ENCODE data around the gene TNS3. TPM values are rescaled to one million over a fixed set of nuclear protein-coding genes. Genes with fewer than 3 reads are reported as not detected.

The TNS3 gene
- total RNA-seq, 1 experiment from 2014 or later: 533 TPM

DNA sequence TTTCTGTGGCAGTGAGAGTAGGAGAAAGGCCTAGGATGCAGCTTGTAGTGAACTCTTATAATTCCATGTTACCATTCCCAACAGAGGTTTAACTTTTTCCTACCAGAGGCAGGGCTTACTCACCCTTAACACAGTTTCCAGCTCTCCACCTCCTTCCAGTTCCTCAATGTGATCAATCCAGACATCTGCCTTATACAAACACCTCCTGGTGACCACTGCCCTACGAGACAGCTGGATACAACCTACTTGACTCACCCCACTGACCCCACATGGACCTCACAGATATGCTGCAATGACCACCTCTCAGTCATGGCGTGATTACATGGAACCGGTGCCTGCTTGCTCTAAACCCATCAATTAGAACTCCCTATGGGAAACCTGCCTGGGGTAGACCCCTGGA lies 326.5 kb downstream of the TNS3 start:
- in situ Hi-C loops (cut with HindIII; ENCODE audit: low pct_unique_long_range_greater_than_20kb, low sequenced_read_pairs): no loop called here
- ChIA-PET POLR2A (interaction anchor here (0.6 kb wide), 1 partner anchor 466 kb away, joined by 3 read pairs; no protein-coding TSS in a partner anchor), CTCF (no interaction called here)
- no TSS peak for BruUV-seq (replicated peaks)
- H3K4me1 ChIP-seq (ENCODE audit: control insufficient read depth, insufficient read depth, low read length): peaks cover 8% of the 10 kb centered on the region; the same call in 1 of the 2 replicates
- DNase-seq (ENCODE audit: low read depth, low spot score) (no peak), ATAC-seq (no peak)
- TF ChIP-seq SIN3A (IDR thresholded peaks at IDR 0.05; ENCODE audit: borderline replicate concordance, insufficient read depth, low read depth, low read length) (no peak), POLR2AphosphoS5 (IDR thresholded peaks at IDR 0.05; ENCODE audit: low read depth, low read length) (no peak), CTCF (IDR thresholded peaks at IDR 0.05) (no peak), TCF7L2 (IDR thresholded peaks at IDR 0.05; ENCODE audit: low read depth, low read length) (no peak)
- TF ChIP-seq, protein P1, sequence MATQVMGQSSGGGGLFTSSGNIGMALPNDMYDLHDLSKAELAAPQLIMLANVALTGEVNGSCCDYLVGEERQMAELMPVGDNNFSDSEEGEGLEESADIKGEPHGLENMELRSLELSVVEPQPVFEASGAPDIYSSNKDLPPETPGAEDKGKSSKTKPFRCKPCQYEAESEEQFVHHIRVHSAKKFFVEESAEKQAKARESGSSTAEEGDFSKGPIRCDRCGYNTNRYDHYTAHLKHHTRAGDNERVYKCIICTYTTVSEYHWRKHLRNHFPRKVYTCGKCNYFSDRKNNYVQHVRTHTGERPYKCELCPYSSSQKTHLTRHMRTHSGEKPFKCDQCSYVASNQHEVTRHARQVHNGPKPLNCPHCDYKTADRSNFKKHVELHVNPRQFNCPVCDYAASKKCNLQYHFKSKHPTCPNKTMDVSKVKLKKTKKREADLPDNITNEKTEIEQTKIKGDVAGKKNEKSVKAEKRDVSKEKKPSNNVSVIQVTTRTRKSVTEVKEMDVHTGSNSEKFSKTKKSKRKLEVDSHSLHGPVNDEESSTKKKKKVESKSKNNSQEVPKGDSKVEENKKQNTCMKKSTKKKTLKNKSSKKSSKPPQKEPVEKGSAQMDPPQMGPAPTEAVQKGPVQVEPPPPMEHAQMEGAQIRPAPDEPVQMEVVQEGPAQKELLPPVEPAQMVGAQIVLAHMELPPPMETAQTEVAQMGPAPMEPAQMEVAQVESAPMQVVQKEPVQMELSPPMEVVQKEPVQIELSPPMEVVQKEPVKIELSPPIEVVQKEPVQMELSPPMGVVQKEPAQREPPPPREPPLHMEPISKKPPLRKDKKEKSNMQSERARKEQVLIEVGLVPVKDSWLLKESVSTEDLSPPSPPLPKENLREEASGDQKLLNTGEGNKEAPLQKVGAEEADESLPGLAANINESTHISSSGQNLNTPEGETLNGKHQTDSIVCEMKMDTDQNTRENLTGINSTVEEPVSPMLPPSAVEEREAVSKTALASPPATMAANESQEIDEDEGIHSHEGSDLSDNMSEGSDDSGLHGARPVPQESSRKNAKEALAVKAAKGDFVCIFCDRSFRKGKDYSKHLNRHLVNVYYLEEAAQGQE (IDR thresholded peaks at IDR 0.05; ENCODE audit: insufficient read depth in 1 of 2, low read depth in 2 of 2, low read length in 1 of 2): no peak
- H3K4me3 ChIP-seq (ENCODE audit: low read depth in 2 of 2, low read length in 2 of 2): no peak overlapping the region
- H3K27ac ChIP-seq (ENCODE audit: low read length): no peak overlapping the region
- no peaks in the 10 kb centered on the region for H3K36me3 ChIP-seq (ENCODE audit: control insufficient read depth, insufficient read depth, low read length)
- no peaks in the 10 kb centered on the region for H3K27me3 ChIP-seq (ENCODE audit: control insufficient read depth, insufficient read depth, low read length)
- intact Hi-C loops (cut with micrococcal nuclease; ENCODE audit: unreplicated experiment): no loop called here
- no peaks in the 10 kb centered on the region for H3K9me3 ChIP-seq (ENCODE audit: control insufficient read depth, insufficient read depth, low read depth, low read length)

DNA sequence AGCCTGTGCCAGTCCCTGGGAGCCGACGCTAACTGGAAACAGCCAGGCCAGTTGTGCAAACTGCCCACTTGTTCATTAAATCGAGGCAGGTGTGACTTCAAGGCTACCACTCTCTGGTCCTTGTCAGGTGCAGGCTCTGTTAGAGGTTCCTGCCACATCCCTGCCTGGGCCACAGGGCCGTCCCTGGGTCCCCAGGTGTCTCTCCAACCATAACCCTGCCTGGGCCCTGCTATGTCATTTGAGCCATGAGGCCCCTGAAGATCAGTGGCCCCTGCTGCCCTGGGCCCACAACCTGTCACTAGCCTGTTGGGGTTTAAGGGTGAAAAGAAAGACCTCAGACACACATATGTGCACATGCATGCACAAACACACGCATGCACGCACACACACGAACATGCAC lies 326.9 kb downstream of the TNS3 start:
- TF ChIP-seq SIN3A (IDR thresholded peaks at IDR 0.05; ENCODE audit: borderline replicate concordance, insufficient read depth, low read depth, low read length): no peak
- TF ChIP-seq, protein P1 (IDR thresholded peaks at IDR 0.05; ENCODE audit: insufficient read depth in 1 of 2, low read depth in 2 of 2, low read length in 1 of 2): no peak
- no peak for TF ChIP-seq TCF7L2 (IDR thresholded peaks at IDR 0.05; ENCODE audit: low read depth, low read length)
- TF ChIP-seq POLR2AphosphoS5 (IDR thresholded peaks at IDR 0.05; ENCODE audit: low read depth, low read length): no peak
- no peak for TF ChIP-seq CTCF (IDR thresholded peaks at IDR 0.05)
- ATAC-seq: no peak
- H3K27ac ChIP-seq (ENCODE audit: low read length): no peak overlapping the region
- ChIA-PET POLR2A (no interaction called here), CTCF (no interaction called here)
- no TSS peak for BruUV-seq (replicated peaks)
- H3K4me3 ChIP-seq (ENCODE audit: low read depth in 2 of 2, low read length in 2 of 2): no peak overlapping the region
- no peaks in the 10 kb centered on the region for H3K36me3 ChIP-seq (ENCODE audit: control insufficient read depth, insufficient read depth, low read length)
- no peaks in the 10 kb centered on the region for H3K9me3 ChIP-seq (ENCODE audit: control insufficient read depth, insufficient read depth, low read depth, low read length)
- no peak for DNase-seq (ENCODE audit: low read depth, low spot score)
- in situ Hi-C loops (cut with HindIII; ENCODE audit: low pct_unique_long_range_greater_than_20kb, low sequenced_read_pairs) (no loop called here), intact Hi-C loops (cut with micrococcal nuclease; ENCODE audit: unreplicated experiment) (no loop called here)
- peaks cover 8% of the 10 kb centered on the region; the same call in 1 of the 2 replicates for H3K4me1 ChIP-seq (ENCODE audit: control insufficient read depth, insufficient read depth, low read length)
- H3K27me3 ChIP-seq (ENCODE audit: control insufficient read depth, insufficient read depth, low read length): no peaks in the 10 kb centered on the region; the same call in 1 of the 2 replicates
